ENCODE results near the gene CARD19. TPM values are rescaled to one million over a fixed set of nuclear protein-coding genes. Genes with fewer than 3 reads are reported as not detected.

Gene CARD19
- total RNA-seq, 1 experiment from 2014 or later, result 11.4 TPM

- Mint-ChIP-seq H3K9me3 (ENCODE audit: unreplicated experiment) (no peaks in the 10 kb centered on the region), H3K4me3 (ENCODE audit: unreplicated experiment) (no peak overlapping the region), H3K27ac (ENCODE audit: unreplicated experiment) (no peak overlapping the region), H3K36me3 (ENCODE audit: insufficient read depth, unreplicated experiment) (no peaks in the 10 kb centered on the region), H3K4me1 (ENCODE audit: low read depth, unreplicated experiment) (no peaks in the 10 kb centered on the region), H3K27me3 (ENCODE audit: insufficient read depth, unreplicated experiment) (no peaks in the 10 kb centered on the region)
- BruUV-seq (replicated peaks), result no TSS peak
- DNase-seq, result no peak
- intact Hi-C loops (cut with micrococcal nuclease; ENCODE audit: unreplicated experiment), result no loop called here
- no peaks in the 10 kb centered on the region for H3K36me3 ChIP-seq (ENCODE audit: control insufficient read depth, insufficient read depth, low read length)
- no peak for TF ChIP-seq CTCF (IDR thresholded peaks at IDR 0.05; ENCODE audit: insufficient read depth in 1 of 2, low read depth in 1 of 2, low read length in 1 of 2, severe bottlenecking in 1 of 2, unreplicated experiment in 1 of 2)
- H3K4me1 ChIP-seq, result no peaks in the 10 kb centered on the region
- H3K4me3 ChIP-seq (ENCODE audit: low read depth, low read length), result no peak overlapping the region
- no peaks in the 10 kb centered on the region for H3K27me3 ChIP-seq (replicated peaks; ENCODE audit: control insufficient read depth, insufficient read depth, low read length)
- H3K9me3 ChIP-seq, result no peaks in the 10 kb centered on the region
- CTCF ChIA-PET, result interaction anchor here (0.7 kb wide), 1 partner anchor 190 kb away, joined by 3 read pairs; no protein-coding TSS in a partner anchor
- POLR2A ChIA-PET, result no interaction called here
Measured at GRCh38 chr9:93112116-93112863, 16.3 kb downstream of the CARD19 start.

DNA sequence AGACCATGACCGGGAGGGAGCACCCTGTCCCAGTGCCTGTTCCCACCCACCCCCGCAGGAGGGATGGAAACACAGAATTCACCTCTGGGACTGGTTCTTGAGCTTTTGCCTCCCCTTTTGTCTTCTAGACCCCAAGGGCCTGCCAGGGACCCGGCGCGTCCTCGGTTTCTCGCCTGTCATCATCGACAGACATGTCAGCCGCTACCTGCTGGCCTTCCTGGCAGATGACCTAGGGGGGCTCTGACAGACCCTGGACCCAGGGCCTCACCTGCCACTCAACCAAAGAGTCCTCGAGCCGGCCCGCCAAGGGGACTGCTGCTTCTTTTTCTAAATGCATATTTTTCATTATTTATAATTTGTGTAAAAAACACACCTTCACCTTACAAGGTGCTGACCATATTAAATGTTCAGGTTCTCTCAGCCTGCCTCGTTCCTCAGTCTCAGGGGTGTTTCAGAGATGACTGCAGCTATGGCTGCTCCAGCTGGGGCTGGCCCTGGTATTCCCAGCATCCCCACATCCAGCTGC lies 16.9 kb downstream of the CARD19 start:
- H3K9me3 ChIP-seq, result no peaks in the 10 kb centered on the region
- H3K9me3 Mint-ChIP-seq (ENCODE audit: unreplicated experiment), result no peaks in the 10 kb centered on the region
- no peak for DNase-seq
- H3K36me3 ChIP-seq (ENCODE audit: control insufficient read depth, insufficient read depth, low read length), result no peaks in the 10 kb centered on the region
- H3K4me3 Mint-ChIP-seq (ENCODE audit: unreplicated experiment), result no peak overlapping the region
- POLR2A ChIA-PET, result no interaction called here
- no TSS peak for BruUV-seq (replicated peaks)
- H3K27me3 ChIP-seq (replicated peaks; ENCODE audit: control insufficient read depth, insufficient read depth, low read length), result no peaks in the 10 kb centered on the region
- no peak overlapping the region for H3K4me3 ChIP-seq (ENCODE audit: low read depth, low read length)
- H3K4me1 Mint-ChIP-seq (ENCODE audit: low read depth, unreplicated experiment), result no peaks in the 10 kb centered on the region
- H3K27ac Mint-ChIP-seq (ENCODE audit: unreplicated experiment), result no peak overlapping the region
- H3K4me1 ChIP-seq, result no peaks in the 10 kb centered on the region
- CTCF ChIA-PET, result no interaction called here
- no peaks in the 10 kb centered on the region for H3K36me3 Mint-ChIP-seq (ENCODE audit: insufficient read depth, unreplicated experiment)
- intact Hi-C loops (cut with micrococcal nuclease; ENCODE audit: unreplicated experiment), result no loop called here
- no peaks in the 10 kb centered on the region for H3K27me3 Mint-ChIP-seq (ENCODE audit: insufficient read depth, unreplicated experiment)
- no peak for TF ChIP-seq CTCF (IDR thresholded peaks at IDR 0.05; ENCODE audit: insufficient read depth in 1 of 2, low read depth in 1 of 2, low read length in 1 of 2, severe bottlenecking in 1 of 2, unreplicated experiment in 1 of 2)

- no peaks in the 10 kb centered on the region for H3K9me3 ChIP-seq
- no peak for TF ChIP-seq CTCF (IDR thresholded peaks at IDR 0.05; ENCODE audit: insufficient read depth in 1 of 2, low read depth in 1 of 2, low read length in 1 of 2, severe bottlenecking in 1 of 2, unreplicated experiment in 1 of 2)
- no peaks in the 10 kb centered on the region for H3K27me3 ChIP-seq (replicated peaks; ENCODE audit: control insufficient read depth, insufficient read depth, low read length)
- Mint-ChIP-seq H3K36me3 (ENCODE audit: insufficient read depth, unreplicated experiment) (peaks cover 6% of the 10 kb centered on the region), H3K9me3 (ENCODE audit: unreplicated experiment) (no peaks in the 10 kb centered on the region), H3K4me3 (ENCODE audit: unreplicated experiment) (no peak overlapping the region), H3K27me3 (ENCODE audit: insufficient read depth, unreplicated experiment) (no peaks in the 10 kb centered on the region), H3K4me1 (ENCODE audit: low read depth, unreplicated experiment) (no peaks in the 10 kb centered on the region), H3K27ac (ENCODE audit: unreplicated experiment) (no peak overlapping the region)
- DNase-seq, result no peak
- no peaks in the 10 kb centered on the region for H3K4me1 ChIP-seq
- no TSS peak for BruUV-seq (replicated peaks)
- H3K4me3 ChIP-seq (ENCODE audit: low read depth, low read length), result no peak overlapping the region
- POLR2A ChIA-PET, result no interaction called here
- H3K36me3 ChIP-seq (ENCODE audit: control insufficient read depth, insufficient read depth, low read length), result no peaks in the 10 kb centered on the region
- CTCF ChIA-PET, result interaction anchor here (0.6 kb wide), 1 partner anchor 452 kb away, joined by 5 read pairs; no protein-coding TSS in a partner anchor
- intact Hi-C loops (cut with micrococcal nuclease; ENCODE audit: unreplicated experiment), result no loop called here
Measured at GRCh38 chr9:93114169-93114983, 18.4 kb downstream of the CARD19 start.
